GM19043 (cell line): Measurements from ENCODE around the gene ZBTB49.
"Not testable (repeated sequence)": the region's sequence is repeated elsewhere in the genome, so short reads cannot be mapped to it uniquely, and the experiment has no call there.

Experiments used
- ATAC-seq: cut with Tn5 transposase; IDR thresholded peaks from one replicate; pipeline ENCODE4 v1.9.1; 2021; ENCODE audit warnings: low read depth; ENCODE audit not compliant: unreplicated experiment

The ZBTB49 gene, protein sequence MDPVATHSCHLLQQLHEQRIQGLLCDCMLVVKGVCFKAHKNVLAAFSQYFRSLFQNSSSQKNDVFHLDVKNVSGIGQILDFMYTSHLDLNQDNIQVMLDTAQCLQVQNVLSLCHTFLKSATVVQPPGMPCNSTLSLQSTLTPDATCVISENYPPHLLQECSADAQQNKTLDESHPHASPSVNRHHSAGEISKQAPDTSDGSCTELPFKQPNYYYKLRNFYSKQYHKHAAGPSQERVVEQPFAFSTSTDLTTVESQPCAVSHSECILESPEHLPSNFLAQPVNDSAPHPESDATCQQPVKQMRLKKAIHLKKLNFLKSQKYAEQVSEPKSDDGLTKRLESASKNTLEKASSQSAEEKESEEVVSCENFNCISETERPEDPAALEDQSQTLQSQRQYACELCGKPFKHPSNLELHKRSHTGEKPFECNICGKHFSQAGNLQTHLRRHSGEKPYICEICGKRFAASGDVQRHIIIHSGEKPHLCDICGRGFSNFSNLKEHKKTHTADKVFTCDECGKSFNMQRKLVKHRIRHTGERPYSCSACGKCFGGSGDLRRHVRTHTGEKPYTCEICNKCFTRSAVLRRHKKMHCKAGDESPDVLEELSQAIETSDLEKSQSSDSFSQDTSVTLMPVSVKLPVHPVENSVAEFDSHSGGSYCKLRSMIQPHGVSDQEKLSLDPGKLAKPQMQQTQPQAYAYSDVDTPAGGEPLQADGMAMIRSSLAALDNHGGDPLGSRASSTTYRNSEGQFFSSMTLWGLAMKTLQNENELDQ

DNA sequence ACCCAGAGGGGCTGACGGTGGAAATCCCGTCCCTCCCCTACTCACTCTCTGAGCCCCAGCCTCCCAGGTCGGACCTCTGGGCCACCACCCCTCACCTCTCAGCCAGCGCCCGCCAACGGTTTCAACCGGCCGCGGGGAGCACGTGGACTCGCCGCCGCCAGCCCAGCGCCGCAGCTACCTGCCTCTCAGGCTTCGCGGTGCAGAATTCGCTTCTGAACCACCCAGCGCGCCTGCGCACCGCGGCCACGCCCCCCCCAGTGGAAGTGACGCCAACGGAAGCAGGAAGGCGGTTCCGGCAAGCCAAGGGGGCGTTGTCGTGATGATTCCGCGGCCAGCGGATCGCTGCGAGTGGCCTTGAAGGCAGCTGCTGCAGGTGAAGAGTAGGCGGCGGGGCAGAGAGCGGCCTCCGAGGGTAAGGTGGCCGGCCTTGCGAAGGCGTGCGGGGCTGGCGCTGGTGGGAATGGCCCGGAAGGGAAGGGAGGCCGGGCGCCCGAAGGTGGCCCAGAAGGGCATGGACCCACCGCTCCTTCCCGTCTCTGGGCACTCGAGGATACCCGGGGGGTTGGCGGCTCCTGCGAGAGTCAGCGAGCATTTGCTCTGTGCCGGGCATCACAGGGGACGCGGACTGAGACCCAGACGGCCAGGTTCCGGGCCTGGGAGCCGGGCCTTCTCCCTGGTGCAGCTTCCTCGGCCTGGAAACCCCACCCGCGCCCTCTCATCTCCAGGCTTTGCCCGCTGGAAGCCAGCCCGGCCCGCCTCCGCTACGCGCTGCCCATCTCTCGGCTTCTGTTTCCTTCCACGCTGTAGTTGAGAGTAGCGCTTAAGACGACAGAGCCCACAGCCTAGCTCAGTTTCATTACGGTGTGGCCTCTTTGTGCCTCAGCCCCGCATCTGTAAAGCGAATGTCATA, at the start of gene ZBTB49, which contains the start of gene LYAR:
TSS of gene ZBTB49 (plus strand) at position 311 of the 910 bp plus-strand sequence. CDS start 9,695 bp downstream, outside the sequence.
TSS of gene LYAR (minus strand) at position 214 of the 910 bp plus-strand sequence. CDS start 6,412 bp downstream, outside the sequence.
- ATAC-seq = peak; percentile 88

- ATAC-seq = no peak
Measured at GRCh38 chr4:4245172-4245571, 44.9 kb upstream of the ZBTB49 start.

GRCh38 chr4:4247696-4248028, 42.4 kb upstream of the ZBTB49 start:
- no peak for ATAC-seq

DNA sequence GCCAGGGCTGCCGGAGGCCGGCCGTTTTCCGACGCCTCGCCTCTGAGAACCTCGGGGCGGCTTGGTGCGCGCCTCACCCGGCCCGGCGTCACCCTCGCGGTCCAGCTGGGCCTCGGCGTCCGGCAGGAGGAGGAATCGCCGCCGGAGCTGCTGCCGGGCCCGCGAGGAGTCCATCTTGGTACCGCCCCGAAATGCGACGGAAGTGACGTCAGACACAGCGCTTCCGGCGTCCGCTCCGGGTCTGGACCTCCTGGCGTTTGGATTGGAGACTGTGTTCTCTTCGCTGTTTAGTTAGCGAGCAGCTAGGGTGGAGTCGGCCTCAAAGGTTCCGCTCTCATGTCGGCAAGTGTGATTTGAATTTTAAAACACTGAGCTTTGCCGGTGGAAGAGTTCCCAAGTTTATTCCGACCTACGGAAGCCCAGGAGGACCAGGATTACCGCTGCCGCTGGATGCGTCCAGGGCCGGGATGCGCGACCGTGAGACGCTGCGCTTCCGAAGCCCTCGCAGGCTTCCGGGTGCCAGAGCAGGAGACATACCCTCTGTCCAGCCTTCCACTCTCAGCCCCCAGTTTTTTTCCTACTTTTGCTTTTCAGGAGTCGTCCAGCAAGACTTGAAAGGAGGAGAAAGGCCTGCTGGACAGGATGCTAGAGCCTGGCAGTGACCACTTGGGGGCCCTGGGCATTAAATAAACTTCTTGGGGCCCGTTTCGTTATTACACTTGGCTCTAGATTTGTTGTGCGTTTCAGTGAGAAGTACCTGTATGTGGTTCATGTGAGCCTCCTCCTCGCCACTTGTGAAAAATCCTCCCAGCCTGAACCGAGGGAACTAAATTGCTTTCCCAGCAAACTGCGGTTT, 41.8 kb upstream of the ZBTB49 start, which contains the start of gene TMEM128:
TSS of gene TMEM128 (minus strand) at position 195 of the 856 bp plus-strand sequence. CDS start at position 174, 21 bp downstream.
- ATAC-seq = peak; percentile 94

DNA sequence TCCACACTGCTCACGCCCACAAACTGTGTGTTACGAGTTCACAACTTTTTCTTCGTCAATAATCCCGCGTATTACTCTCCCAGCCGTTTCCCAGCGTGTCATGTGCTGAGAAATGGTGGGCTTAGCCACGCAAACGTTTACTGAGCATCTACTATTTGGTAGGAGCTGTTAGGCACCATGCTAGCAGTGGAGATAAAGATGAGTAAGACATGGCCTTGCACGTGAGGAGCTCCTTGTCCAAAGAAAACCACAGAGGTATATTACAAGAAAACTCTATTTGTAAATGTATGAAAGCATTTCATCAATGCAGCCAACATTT, 41.2 kb upstream of the ZBTB49 start:
- ATAC-seq = no peak

DNA sequence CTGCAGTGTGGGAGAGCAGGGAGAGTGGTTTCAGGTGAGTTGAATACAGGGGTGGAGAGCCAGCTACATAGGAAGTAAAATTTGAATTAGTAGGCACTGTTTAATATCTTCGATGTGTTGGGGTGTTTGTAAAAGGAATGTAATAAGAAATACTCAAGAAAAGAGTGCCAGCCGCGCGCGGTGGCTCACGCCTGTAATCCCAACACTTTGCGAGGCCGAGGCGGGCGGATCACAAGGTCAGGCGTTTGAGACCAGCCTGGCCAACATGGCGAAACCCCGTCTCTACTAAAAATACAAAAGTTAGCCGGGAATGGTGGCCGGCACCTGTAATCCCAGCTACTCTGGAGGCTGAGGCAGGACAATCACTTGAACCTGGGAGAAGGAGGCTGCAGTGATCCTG, 40.7 kb upstream of the ZBTB49 start:
- ATAC-seq = not testable (repeated sequence)

DNA sequence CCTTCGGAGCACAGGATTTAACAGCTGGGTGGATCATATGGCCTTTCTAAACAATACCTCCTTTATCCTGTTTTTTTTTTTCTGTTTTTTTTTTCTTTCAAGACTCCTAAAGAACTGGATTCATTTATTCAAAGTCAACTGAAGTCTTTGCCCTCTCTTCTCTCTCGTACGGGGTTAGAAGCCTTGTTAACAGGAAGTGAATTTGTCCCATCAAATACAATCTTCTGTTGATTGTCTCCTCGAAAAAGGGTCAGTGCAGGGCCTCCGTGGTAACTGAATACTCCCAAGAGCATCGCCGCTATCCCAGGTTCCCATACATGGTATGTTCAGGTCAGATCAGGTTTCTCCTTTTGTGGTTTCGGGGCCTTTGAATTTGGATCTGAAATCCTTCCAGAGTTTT, 40.2 kb upstream of the ZBTB49 start:
- no peak for ATAC-seq

DNA sequence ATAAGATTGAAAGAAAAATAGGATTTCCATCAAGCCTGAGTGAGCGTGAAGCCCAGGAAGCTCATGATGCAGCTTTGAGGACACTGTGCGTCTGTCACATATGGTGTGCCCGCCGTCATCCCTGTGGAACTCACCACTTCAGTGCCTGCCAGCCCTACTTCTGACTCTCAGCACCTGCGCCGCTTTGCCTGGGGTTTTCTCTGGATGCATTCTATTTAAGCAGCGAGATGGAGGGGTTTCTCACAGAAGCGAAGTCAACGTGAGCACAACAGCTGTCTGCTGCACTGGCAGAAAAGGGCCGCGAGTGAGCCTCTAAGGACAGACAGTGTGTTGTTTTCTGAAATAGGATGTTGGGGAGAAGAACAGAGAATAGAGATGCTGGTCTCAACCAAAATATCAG, 35.9 kb upstream of the ZBTB49 start:
- ATAC-seq = no peak

DNA sequence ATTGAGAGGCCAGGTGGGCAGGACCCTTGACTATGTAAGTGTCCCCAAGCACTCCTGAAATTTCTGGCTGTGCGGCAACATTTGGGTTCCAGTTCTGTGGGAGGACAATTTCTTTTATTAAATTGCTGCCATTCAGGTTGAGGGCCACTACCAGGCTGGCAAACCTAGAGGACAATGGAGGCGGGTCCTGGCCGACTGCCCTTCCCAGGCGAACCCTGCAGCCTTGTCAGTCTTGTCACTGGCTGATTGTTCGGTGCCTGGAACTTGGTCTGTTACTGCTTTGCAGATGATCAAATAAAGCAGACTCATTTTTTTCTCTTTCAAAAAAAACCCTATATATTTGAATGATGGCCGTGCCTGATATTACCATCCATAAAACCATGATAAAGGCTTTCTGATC, 35.4 kb upstream of the ZBTB49 start:
- no peak for ATAC-seq

- no peak for ATAC-seq
Measured at GRCh38 chr4:4256799-4257198, 33.3 kb upstream of the ZBTB49 start.

DNA sequence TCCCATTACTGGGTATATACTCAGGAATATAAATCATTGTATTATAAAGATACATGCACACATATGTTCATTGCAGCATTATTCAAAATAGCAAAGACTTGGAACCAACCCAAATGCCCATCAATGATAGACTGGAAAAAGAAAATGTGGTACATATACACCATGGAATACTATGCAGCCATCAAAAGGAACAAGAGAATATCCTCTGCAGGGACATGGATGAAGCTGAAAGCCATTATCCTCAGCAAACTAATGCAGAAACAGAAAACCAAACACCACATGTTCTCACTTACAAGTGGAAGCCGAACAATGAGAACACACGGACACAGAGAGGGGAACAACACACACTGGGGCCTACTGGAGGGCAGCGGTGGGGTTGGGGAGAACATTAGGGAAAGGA, 32.3 kb upstream of the ZBTB49 start:
- not testable (repeated sequence) for ATAC-seq

DNA sequence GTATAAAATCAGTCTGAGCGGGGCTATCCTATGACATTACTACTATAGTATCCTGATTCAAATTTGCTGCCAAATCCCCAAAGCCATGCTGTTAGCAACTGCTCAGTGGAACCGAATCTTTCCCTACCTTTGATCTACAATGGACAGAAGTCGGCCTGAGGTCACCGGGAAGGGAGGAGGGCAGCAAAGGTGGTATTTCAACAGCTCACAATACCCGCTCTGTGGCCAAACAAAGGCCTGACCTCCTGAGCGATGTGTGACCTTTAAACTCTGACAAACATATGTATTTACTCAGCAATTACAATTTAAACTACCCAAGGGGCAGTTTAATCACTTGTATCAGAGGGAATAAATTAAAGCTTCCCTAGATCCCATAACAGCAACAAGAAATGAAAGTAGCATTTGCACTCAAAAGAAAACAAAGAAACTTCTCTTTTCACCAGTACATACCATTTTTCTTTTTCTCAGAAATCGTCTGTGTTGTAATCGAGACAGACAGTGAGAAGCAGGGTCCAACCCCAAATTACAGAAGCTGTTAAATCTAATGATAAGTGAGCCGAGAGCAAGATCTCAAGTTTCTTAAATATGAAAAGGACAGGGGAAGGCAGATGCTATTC, 30.5 kb upstream of the ZBTB49 start:
- no peak for ATAC-seq

- ATAC-seq = peak; percentile 71
Measured at GRCh38 chr4:4260185-4260751, 29.8 kb upstream of the ZBTB49 start.

DNA sequence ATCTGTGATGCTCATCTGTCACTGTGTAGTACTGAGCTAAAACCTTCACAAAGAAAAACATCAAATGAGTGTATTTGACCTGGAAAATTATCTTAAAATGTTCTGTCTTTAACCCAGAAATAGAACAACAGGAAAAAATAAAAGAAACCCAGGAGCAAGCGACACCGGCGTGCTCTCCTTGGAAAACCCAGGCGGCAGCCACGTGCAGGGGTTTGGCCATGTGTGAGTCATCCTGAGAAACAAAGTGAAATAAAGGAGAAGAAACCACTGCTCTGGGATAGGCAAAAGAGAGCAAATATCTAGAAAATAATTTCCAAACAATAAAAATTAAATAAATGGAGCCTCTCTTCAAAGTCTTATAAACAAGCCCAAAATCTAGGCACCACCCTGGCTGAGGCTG, 22.1 kb upstream of the ZBTB49 start:
- ATAC-seq = no peak

DNA sequence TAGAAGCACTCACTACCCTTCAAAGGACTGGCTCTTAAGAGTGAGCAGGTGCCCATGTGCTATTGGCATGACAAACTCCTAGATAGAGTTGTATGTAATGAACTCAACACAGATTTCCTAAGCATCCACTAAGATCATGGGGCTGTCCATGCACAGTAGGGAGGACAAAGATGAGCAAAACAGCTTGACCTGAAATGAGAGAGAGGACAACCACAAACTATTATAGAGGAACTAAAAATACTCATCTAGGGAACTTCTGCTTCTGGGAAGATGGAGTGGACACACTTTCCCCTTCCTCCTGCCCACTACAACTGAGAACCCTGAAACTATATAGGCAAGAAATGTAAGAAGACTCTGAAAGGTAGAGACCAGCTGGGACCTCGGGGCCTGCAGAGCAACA, 21.3 kb upstream of the ZBTB49 start:
- ATAC-seq = no peak

DNA sequence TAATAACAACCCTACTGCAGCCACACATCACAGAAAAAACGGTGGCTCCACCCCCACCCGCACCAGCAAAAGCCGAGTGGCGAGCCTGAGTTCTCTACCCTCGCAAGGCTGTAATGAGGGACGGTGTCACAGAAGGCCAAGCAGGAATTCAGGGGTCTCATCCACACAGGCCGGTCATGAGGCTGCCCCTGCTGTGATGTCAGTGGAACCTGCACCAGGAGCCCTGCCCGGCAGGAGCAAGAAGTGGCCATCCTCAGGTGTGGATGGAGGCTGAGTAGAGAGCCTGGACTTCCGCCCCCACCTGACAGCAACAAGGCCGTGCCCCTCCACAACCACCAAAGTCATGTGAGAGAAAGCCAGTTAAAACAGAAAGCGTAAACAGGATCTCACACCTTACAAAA, 20.7 kb upstream of the ZBTB49 start:
- no peak for ATAC-seq

- ATAC-seq = no peak
Measured at GRCh38 chr4:4269856-4270255, 20.2 kb upstream of the ZBTB49 start.

GRCh38 chr4:4270529-4270928, 19.5 kb upstream of the ZBTB49 start:
- no peak for ATAC-seq

- ATAC-seq = no peak
Measured at GRCh38 chr4:4271912-4272311, 18.1 kb upstream of the ZBTB49 start.
